ENCODE results near the gene DGKB.

GRCh38 chr7:14271441-14271840, 631.1 kb downstream of the DGKB start:
- no peak for TF ChIP-seq CTCF (IDR thresholded peaks at IDR 0.05)
- no peak for TF ChIP-seq MYBL2 (CRISPR knock-in tag; IDR thresholded peaks at IDR 0.05)
- no peak for TF ChIP-seq USF1 (CRISPR knock-in tag; IDR thresholded peaks at IDR 0.05)
- TF ChIP-seq ATF2 (CRISPR knock-in tag; IDR thresholded peaks at IDR 0.05; ENCODE audit: borderline replicate concordance, low read depth), result no peak
- TF ChIP-seq STAT6 (CRISPR knock-in tag; conservative IDR thresholded peaks at IDR 0.05; ENCODE audit: low read depth), result no peak
- TF ChIP-seq MLX (CRISPR knock-in tag; IDR thresholded peaks at IDR 0.05), result no peak
